Kidney (tissue), 14 donors: ENCODE measurements around the gene GNB1L. TPM values are rescaled to one million over a fixed set of nuclear protein-coding genes. Genes with fewer than 3 reads are reported as not detected.

Source experiments
- DNase-seq, 5 donors: peaks; one replicate each; pipeline ENCODE4 v3.0.0-alpha.2; 2013 to 2020
- FAIRE-seq: peaks from 2 replicates; lab custom pipeline; 2012; peaks lifted over from hg19 to GRCh38; lab: Jason Lieb, UNC
- H3K27ac ChIP-seq, 2 donors: one replicate each; pipeline ENCODE4 v1.7.0; 2013; ENCODE audit warnings: low read depth in 2 of 2, low read length in 2 of 2, inconsistent platforms in 1 of 2
- H3K27me3 ChIP-seq: one replicate; pipeline ENCODE4 v1.7.1; 2013; ENCODE audit warnings: low read length, inconsistent platforms; ENCODE audit not compliant: control insufficient read depth, insufficient read depth
- H3K36me3 ChIP-seq, 3 donors: one replicate each; pipeline versions ENCODE4 v1.7.0 to v1.7.1; 2013; ENCODE audit warnings: low read length in 3 of 3, control low read depth in 1 of 3, inconsistent platforms in 1 of 3; ENCODE audit not compliant: insufficient read depth in 3 of 3, control insufficient read depth in 2 of 3
- H3K4me1 ChIP-seq, 3 donors: one replicate each; pipeline versions ENCODE4 v1.7.0 to v1.7.1; 2013; ENCODE audit warnings: low read length in 3 of 3, inconsistent platforms in 1 of 3, low read depth in 1 of 3; ENCODE audit not compliant: control insufficient read depth in 2 of 3, insufficient read depth in 2 of 3
- H3K4me3 ChIP-seq, 3 donors: one replicate each; pipeline versions ENCODE4 v1.7.0 to v1.8.1; 2013; ENCODE audit warnings: low read length in 3 of 3, control low read depth in 1 of 3, inconsistent platforms in 1 of 3
- H3K9ac ChIP-seq, 3 donors: one replicate each; pipeline versions ENCODE4 v1.7.0 to v1.7.1; 2013; ENCODE audit warnings: low read length in 3 of 3, control low read depth in 1 of 3, inconsistent platforms in 1 of 3
- H3K9me3 ChIP-seq, 3 donors: one replicate each; pipeline versions ENCODE4 v1.7.0 to v1.7.1; 2013; ENCODE audit warnings: low read length in 3 of 3, control low read depth in 1 of 3, inconsistent platforms in 1 of 3; ENCODE audit not compliant: control insufficient read depth in 2 of 3, insufficient read depth in 1 of 3
- CTCF ChIP-seq: IDR thresholded peaks from 3 replicates; pipeline ENCODE4 v1.5.1; 2012; ENCODE audit warnings: mild to moderate bottlenecking, moderate library complexity, borderline replicate concordance; ENCODE audit not compliant: insufficient read depth; ENCODE audit errors: extremely low read depth
- intact Hi-C: fragments of 100-400 bp; cut with DNase I; formaldehyde crosslinking; loops from one replicate; pipeline ENCODE4 v1.11.1; 2022
- polyA plus RNA-seq: library from polyadenylated mRNA; stranded (reverse); fragments of 350-450 nt; fragmentation: Illumina TruSeq; extraction: RNeasy Lipid Tissue Mini Kit (QIAGEN cat#74804); gene quantifications from one replicate; pipeline ENCODE4 v1.2.3, GENCODE V29; 2014; ENCODE audit warnings: low read depth, low replicate concordance; ENCODE audit not compliant: insufficient read depth
- total RNA-seq: library from RNA; stranded (reverse); fragmentation: NEBNext Ultra II Directional; extraction: Animal tissue kit (Norgen Biotek cat#: 25700); gene quantifications from one replicate; pipeline ENCODE4 v1.2.1, GENCODE V29; 2021
- donor health status: control.
- donor health status: control.
- donor health status: control.
- donor health status: control.
- donor health status: control.
- donor health status: DM: yes; HTN: yes; CAD: no.
- donor health status: Normal renal cell carcinoma (clear cell type).

GNB1L gene
- total and polyA plus RNA-seq, 2 donors from 2014 or later, result 4.0 to 4.4 TPM

- Histone ChIP-seq H3K27me3 (no peaks in the 10 kb centered on the region), H3K4me1 (no peaks in the 10 kb centered on the region), H3K4me3 (no peak overlapping the region), H3K36me3 (no peaks in the 10 kb centered on the region), H3K27ac (no peak overlapping the region), H3K9ac (no peak overlapping the region), H3K9me3 (no peaks in the 10 kb centered on the region)
- DNase-seq (peak in 1 of 5 donors; percentile 28), FAIRE-seq (no peak)
- TF ChIP-seq CTCF, result no peak
- intact Hi-C loops, result no loop called here
Measured at GRCh38 chr22:19809741-19810140, 44.9 kb downstream of the GNB1L start.

GRCh38 chr22:19808873-19809478 is 45.7 kb downstream of the GNB1L start:
- Histone ChIP-seq H3K9me3 (no peaks in the 10 kb centered on the region), H3K27ac (no peak overlapping the region), H3K4me1 (no peaks in the 10 kb centered on the region), H3K9ac (no peak overlapping the region), H3K36me3 (no peaks in the 10 kb centered on the region), H3K4me3 (no peak overlapping the region), H3K27me3 (no peaks in the 10 kb centered on the region)
- FAIRE-seq, result no peak
- intact Hi-C loops, result no loop called here
- peak in 2 of 5 donors; percentile 24 to 39 for DNase-seq
- TF ChIP-seq CTCF, result no peak

- Histone ChIP-seq H3K9ac (no peak overlapping the region), H3K4me3 (no peak overlapping the region), H3K27ac (no peak overlapping the region), H3K36me3 (no peaks in the 10 kb centered on the region), H3K27me3 (no peaks in the 10 kb centered on the region), H3K9me3 (no peaks in the 10 kb centered on the region), H3K4me1 (no peaks in the 10 kb centered on the region)
- intact Hi-C loops, result no loop called here
- DNase-seq (peak in 2 of 5 donors; percentile 28 to 65), FAIRE-seq (no peak)
- no peak for TF ChIP-seq CTCF
Measured at GRCh38 chr22:19807914-19808872, 46.5 kb downstream of the GNB1L start.
